ENCODE results near the gene ARAP3. TPM values are rescaled to one million over a fixed set of nuclear protein-coding genes. Genes with fewer than 3 reads are reported as not detected.

ARAP3 gene
- total and polyA plus RNA-seq, 9 of the 15 experiments (the other 6 are each of a cell fraction or from before 2014, with no cell fraction given), result 0.83 to 25.7 (median 6.4) TPM

- WGBS (ENCODE audit: insufficient coverage, low coverage, missing lambda C conversion rate), result 81% methylated on average over 8 of the region's 8 CpGs
- Histone ChIP-seq H3K27ac (ENCODE audit: extremely low read depth, low read depth, low read length) (no peak overlapping the region), H3K79me2 (ENCODE audit: control insufficient read depth, insufficient read depth, low read length) (no peaks in the 10 kb centered on the region), H3K36me3 (ENCODE audit: control insufficient read depth, insufficient read depth, low read length) (0 out of 3 replicates have a peak, but pooled peaks cover 3% of the 10 kb centered on the region), H4K20me1 (replicated peaks; ENCODE audit: control insufficient read depth, insufficient read depth, low read length) (no peaks in the 10 kb centered on the region), H3K4me3 (no peak overlapping the region), H2AFZ (ENCODE audit: low read depth, low read length) (no peak overlapping the region), H3K27me3 (ENCODE audit: control insufficient read depth in 2 of 2, insufficient read depth in 2 of 2, low read length in 2 of 2) (no peaks in the 10 kb centered on the region), H3K4me2 (ENCODE audit: insufficient read depth, low read length) (no peak overlapping the region), H3K9ac (ENCODE audit: insufficient read depth in 1 of 2, low read depth in 2 of 2, low read length in 2 of 2) (no peak overlapping the region), H3K9me3 (replicated peaks; ENCODE audit: control insufficient read depth, insufficient read depth, low read depth, low read length) (no peaks in the 10 kb centered on the region), H3K4me1 (replicated peaks in 1 of 2; ENCODE audit: control insufficient read depth in 2 of 2, insufficient read depth in 2 of 2, low read length in 2 of 2) (peaks cover 4 to 5% of the 10 kb centered on the region in 2 experiments; a peak in 4 of 5 replicates), H3K9me1 (ENCODE audit: control insufficient read depth, insufficient read depth, low read length) (no peaks in the 10 kb centered on the region)
- CTCF ChIA-PET (ENCODE audit: low intra/inter-chr PET ratio), result no interaction called here
- in situ Hi-C loops (cut with MboI) (no loop called here), intact Hi-C loops (cut with micrococcal nuclease) (loop anchor here (10.0 kb wide), 2 partner anchors 301 to 481 kb away; partner anchors contain the start of gene RNF14)
- ATAC-seq (no peak), FAIRE-seq (no peak), DNase-seq (ENCODE audit: extremely low read depth in 1 of 4, low spot score in 3 of 4) (no peak)
- POLR2A ChIA-PET, result interaction anchor here (0.5 to 1.0 kb wide), 2 partner anchors 12 to 1113 kb away, joined by 3 read pairs; partner anchors contain the start of gene FCHSD1
- BruUV-seq (replicated peaks), result no TSS peak
- TF ChIP-seq, protein P1, sequence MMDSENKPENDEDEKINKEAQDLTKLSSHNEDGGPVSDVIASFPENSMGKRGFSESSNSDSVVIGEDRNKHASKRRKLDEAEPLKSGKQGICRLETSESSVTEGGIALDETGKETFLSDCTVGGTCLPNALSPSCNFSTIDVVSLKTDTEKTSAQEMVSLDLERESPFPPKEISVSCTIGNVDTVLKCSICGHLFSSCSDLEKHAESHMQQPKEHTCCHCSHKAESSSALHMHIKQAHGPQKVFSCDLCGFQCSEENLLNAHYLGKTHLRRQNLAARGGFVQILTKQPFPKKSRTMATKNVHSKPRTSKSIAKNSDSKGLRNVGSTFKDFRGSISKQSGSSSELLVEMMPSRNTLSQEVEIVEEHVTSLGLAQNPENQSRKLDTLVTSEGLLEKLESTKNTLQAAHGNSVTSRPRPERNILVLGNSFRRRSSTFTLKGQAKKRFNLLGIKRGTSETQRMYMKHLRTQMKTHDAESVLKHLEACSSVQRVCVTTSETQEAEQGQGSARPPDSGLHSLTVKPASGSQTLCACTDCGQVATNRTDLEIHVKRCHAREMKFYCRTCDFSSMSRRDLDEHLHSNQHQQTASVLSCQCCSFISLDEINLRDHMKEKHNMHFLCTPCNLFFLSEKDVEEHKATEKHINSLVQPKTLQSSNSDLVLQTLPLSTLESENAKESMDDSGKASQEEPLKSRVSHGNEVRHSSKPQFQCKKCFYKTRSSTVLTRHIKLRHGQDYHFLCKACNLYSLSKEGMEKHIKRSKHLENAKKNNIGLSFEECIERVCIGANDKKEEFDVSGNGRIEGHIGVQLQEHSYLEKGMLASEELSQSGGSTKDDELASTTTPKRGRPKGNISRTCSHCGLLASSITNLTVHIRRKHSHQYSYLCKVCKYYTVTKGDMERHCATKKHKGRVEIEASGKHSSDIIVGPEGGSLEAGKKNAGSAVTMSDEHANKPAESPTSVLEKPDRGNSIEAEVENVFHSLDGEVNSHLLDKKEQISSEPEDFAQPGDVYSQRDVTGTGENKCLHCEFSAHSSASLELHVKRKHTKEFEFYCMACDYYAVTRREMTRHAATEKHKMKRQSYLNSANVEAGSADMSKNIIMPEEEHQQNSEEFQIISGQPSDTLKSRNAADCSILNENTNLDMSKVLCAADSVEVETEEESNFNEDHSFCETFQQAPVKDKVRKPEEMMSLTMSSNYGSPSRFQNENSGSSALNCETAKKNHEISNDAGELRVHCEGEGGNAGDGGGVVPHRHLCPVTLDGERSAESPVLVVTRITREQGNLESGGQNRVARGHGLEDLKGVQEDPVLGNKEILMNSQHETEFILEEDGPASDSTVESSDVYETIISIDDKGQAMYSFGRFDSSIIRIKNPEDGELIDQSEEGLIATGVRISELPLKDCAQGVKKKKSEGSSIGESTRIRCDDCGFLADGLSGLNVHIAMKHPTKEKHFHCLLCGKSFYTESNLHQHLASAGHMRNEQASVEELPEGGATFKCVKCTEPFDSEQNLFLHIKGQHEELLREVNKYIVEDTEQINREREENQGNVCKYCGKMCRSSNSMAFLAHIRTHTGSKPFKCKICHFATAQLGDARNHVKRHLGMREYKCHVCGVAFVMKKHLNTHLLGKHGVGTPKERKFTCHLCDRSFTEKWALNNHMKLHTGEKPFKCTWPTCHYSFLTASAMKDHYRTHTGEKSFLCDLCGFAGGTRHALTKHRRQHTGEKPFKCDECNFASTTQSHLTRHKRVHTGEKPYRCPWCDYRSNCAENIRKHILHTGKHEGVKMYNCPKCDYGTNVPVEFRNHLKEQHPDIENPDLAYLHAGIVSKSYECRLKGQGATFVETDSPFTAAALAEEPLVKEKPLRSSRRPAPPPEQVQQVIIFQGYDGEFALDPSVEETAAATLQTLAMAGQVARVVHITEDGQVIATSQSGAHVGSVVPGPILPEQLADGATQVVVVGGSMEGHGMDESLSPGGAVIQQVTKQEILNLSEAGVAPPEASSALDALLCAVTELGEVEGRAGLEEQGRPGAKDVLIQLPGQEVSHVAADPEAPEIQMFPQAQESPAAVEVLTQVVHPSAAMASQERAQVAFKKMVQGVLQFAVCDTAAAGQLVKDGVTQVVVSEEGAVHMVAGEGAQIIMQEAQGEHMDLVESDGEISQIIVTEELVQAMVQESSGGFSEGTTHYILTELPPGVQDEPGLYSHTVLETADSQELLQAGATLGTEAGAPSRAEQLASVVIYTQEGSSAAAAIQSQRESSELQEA (IDR thresholded peaks at IDR 0.05; ENCODE audit: low read depth), result no peak
- no peak for TF ChIP-seq ZNF696 (CRISPR knock-in tag; conservative IDR thresholded peaks at IDR 0.05)
- TF ChIP-seq, protein P2, sequence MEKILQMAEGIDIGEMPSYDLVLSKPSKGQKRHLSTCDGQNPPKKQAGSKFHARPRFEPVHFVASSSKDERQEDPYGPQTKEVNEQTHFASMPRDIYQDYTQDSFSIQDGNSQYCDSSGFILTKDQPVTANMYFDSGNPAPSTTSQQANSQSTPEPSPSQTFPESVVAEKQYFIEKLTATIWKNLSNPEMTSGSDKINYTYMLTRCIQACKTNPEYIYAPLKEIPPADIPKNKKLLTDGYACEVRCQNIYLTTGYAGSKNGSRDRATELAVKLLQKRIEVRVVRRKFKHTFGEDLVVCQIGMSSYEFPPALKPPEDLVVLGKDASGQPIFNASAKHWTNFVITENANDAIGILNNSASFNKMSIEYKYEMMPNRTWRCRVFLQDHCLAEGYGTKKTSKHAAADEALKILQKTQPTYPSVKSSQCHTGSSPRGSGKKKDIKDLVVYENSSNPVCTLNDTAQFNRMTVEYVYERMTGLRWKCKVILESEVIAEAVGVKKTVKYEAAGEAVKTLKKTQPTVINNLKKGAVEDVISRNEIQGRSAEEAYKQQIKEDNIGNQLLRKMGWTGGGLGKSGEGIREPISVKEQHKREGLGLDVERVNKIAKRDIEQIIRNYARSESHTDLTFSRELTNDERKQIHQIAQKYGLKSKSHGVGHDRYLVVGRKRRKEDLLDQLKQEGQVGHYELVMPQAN (IDR thresholded peaks at IDR 0.05; ENCODE audit: borderline replicate concordance), result no peak
- no peak for TF ChIP-seq RAD21 (CRISPR knock-in tag; conservative IDR thresholded peaks at IDR 0.05 in 1 of 2, IDR thresholded peaks at IDR 0.05 in 1 of 2)
- no peak for TF ChIP-seq CAMTA2 (CRISPR knock-in tag; conservative IDR thresholded peaks at IDR 0.05)
- TF ChIP-seq THAP7 (CRISPR knock-in tag; IDR thresholded peaks at IDR 0.05), result no peak
- no peak for TF ChIP-seq MBD2 (IDR thresholded peaks at IDR 0.05; ENCODE audit: borderline replicate concordance, low read depth)
- no peak for TF ChIP-seq ZNF282 (CRISPR knock-in tag; IDR thresholded peaks at IDR 0.05)
- TF ChIP-seq, protein P3, sequence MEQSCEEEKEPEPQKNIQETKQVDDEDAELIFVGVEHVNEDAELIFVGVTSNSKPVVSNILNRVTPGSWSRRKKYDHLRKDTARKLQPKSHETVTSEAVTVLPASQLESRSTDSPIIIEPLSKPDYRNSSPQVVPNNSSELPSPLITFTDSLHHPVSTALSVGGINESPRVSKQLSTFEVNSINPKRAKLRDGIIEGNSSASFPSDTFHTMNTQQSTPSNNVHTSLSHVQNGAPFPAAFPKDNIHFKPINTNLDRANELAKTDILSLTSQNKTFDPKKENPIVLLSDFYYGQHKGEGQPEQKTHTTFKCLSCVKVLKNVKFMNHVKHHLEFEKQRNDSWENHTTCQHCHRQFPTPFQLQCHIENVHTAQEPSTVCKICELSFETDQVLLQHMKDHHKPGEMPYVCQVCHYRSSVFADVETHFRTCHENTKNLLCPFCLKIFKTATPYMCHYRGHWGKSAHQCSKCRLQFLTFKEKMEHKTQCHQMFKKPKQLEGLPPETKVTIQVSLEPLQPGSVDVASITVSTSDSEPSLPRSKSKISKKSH (CRISPR knock-in tag; IDR thresholded peaks at IDR 0.05), result no peak
- no peak for TF ChIP-seq TAL1 (IDR thresholded peaks at IDR 0.05)
- no peak for TF ChIP-seq CSDE1 (IDR thresholded peaks at IDR 0.05)
These were observed 18.5 kb downstream of the ARAP3 start for GRCh38 chr5:141663506-141663905.

Measured in K562 (cell line).